Measurements from ENCODE around the gene EXD3.
"Not testable (repeated sequence)": the region's sequence is repeated elsewhere in the genome, so short reads cannot be mapped to it uniquely, and the experiment has no call there.

The EXD3 gene

GRCh38 chr9:137272241-137273094 lies 150.5 kb downstream of the EXD3 start:
- H3K4me3 ChIP-seq (ENCODE audit: low read depth, low read length): no peak overlapping the region
- no peak for DNase-seq (ENCODE audit: low read depth)

DNA sequence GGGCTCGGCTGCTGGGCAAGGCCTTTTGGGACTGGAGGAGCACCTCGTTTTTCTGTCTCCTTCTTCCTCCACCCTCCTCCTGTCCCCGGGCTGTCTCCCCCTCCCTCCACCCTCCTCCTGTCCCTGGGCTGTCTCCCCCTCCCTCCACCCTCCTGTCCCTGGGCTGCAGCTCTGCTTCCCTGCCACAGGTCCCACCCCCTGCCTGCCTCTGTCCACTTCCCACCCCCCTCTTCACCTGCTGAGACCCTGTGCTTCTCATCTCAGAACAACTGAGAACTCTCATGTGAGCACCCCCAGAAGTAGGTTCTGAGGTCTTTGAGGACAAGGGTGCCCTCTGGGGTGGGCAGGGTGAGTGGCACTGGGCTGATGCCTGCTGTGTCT lies 151.3 kb downstream of the EXD3 start:
- no peak for DNase-seq (ENCODE audit: low read depth)

GRCh38 chr9:137270929-137271695 lies 151.8 kb downstream of the EXD3 start:
- no peak overlapping the region for H3K4me3 ChIP-seq (ENCODE audit: low read depth, low read length)
- DNase-seq (ENCODE audit: low read depth): no peak

More for the DNA sequence above, 151.3 kb downstream of the EXD3 start:
- no peak overlapping the region for H3K4me3 ChIP-seq (ENCODE audit: low read depth, low read length)

DNA sequence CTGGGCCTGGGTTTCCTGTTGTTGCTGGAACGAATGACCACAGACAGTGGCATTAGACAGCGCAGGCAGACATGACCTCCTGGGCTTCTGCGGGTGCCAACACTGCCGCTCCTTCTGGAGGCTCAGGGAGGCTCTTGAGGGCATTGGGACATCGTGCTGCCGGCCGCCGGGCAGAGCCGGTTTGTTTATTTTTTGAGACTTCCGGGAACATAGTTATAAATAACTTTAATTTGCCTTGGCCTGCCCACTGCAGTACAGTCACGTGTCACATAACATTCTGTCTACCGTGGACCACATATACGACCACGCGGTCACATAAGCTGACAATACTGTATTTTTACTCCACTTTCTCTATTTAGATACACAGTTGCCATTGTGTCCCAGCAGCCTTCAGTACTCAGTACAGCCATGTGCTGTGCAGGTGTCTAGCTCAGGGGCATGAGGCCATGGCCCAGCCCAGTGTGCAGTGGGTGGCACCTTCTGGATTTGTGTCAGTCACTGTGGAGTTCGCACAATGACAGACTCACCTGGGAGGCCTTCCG lies 153.7 kb downstream of the EXD3 start:
- DNase-seq (ENCODE audit: low read depth): no peak
- no peak overlapping the region for H3K4me3 ChIP-seq (ENCODE audit: low read depth, low read length)

DNA sequence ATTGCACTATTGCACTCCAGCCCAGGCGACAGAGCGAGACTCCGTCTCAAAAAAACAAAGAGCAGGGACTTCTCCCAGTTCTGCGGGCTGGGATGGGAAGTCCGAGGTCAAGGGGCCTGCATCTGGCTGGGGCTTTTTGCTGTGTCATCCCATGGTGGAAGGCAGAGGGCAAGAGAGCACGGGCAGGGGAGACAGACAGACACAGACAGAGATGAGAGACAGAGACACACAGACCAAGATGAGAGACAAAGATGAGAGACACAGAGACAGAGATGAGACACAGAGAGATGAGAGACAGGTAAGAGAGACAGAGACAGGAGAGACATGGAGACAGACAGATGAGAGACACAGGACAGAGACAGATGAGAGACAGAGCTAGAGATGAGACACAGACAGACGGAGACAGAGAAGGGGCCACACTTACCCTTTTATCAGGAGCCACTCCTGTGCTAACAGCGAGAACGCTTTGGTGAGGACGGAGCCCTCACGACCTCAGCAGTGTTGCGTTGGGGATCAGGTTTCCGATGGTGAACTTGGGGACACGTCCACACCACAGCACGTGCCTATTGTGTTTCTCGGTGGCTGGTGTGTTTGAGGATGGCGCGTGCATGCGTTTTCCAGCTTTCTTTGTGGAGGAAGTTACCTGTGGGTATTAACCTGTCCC lies 154.3 kb downstream of the EXD3 start:
- H3K4me3 ChIP-seq (ENCODE audit: low read depth, low read length): no peak overlapping the region
- DNase-seq (ENCODE audit: low read depth): no peak

- no peak for DNase-seq (ENCODE audit: low read depth)
- no peak overlapping the region for H3K4me3 ChIP-seq (ENCODE audit: low read depth, low read length)
Observed at GRCh38 chr9:137267933-137268355, 155.0 kb downstream of the EXD3 start.

GRCh38 chr9:137266585-137267453 lies 156.1 kb downstream of the EXD3 start:
- no peak overlapping the region for H3K4me3 ChIP-seq (ENCODE audit: low read depth, low read length)
- no peak for DNase-seq (ENCODE audit: low read depth)

DNA sequence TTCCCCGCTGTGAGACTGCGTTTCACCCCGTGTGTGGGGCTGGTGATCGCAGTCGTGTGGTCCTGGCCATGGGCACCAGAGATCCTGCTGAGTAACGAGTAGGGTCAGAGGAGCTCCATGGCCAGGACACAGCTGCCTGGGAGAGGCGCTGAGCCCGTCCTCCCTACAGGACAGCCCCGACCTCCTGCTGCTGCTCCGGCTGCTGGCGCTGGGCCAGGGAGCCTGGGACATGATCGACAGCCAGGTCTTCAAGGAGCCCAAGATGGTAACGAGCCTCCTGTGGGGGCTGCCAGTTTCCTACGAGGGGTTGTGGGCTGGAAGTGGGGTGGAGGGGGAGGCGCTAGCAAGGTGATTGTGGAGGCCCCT lies 156.8 kb downstream of the EXD3 start:
- no peak for DNase-seq (ENCODE audit: low read depth)
- no peak overlapping the region for H3K4me3 ChIP-seq (ENCODE audit: low read depth, low read length)

DNA sequence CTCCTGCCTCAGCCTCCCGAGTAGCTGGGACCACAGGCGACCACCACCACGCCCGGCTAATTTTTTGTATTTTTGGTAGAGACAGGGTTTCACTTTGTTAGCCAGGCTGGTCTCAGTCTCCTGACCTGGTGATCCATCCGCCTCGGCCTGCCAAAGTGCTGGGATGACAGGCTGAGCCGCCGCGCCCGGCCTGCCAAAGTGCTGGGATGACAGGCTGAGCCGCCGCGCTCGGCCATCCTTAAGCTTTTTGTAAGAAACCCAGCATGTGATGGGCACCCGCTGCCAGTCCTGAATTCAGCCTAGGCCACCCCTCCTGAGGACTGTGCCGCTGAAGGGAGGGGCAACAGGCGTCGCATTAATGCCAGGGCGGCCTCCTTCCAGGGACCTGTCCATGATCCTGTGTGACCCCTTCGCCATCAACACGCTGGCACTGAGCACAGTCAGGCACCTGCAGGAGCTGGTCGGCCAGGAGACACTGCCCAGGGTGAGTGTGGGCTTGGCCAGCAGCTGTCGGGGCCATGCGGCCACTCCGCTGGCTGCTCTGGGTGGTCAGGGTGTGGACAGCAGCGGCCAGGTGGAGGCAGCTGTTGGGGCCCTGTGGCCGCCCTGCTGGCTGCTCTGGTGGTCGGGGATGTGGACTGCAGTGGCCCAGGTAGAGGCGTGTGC lies 157.3 kb downstream of the EXD3 start:
- no peak for DNase-seq (ENCODE audit: low read depth)
- no peak overlapping the region for H3K4me3 ChIP-seq (ENCODE audit: low read depth, low read length)

- no peak for DNase-seq (ENCODE audit: low read depth)
- H3K4me3 ChIP-seq (ENCODE audit: low read depth, low read length): no peak overlapping the region
Observed at GRCh38 chr9:137264067-137264466, 158.9 kb downstream of the EXD3 start.

- DNase-seq (ENCODE audit: low read depth): no peak
- no peak overlapping the region for H3K4me3 ChIP-seq (ENCODE audit: low read depth, low read length)
Observed at GRCh38 chr9:137263506-137263905, 159.5 kb downstream of the EXD3 start.

DNA sequence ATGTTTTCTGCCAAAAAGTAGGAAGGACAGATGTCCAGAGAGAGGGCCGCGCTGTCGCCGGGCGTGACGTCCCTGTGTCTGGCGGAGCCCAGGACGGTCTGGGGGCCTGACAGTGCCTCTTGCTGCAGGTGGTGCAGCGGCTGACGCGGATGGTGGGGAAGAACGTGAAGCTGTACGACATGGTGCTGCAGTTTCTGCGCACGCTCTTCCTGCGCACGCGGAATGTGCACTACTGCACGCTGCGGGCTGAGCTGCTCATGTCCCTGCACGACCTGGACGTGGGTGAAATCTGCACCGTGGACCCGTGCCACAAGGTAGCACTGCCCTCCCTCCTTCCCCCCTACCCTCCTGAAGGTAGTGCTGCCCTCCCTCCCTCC lies 160.1 kb downstream of the EXD3 start:
- DNase-seq (ENCODE audit: low read depth): no peak

GRCh38 chr9:137262173-137262908 lies 160.6 kb downstream of the EXD3 start:
- DNase-seq (ENCODE audit: low read depth); H3K4me3 ChIP-seq (ENCODE audit: low read depth, low read length): not testable (repeated sequence)

More for the DNA sequence above, 160.1 kb downstream of the EXD3 start:
- no peak overlapping the region for H3K4me3 ChIP-seq (ENCODE audit: low read depth, low read length)

Measured in skeletal muscle cell (primary cell).